GM12801 (cell line): ENCODE data around the gene UFSP2.

Source experiments
- CTCF ChIP-seq: IDR thresholded peaks from one replicate; pipeline ENCODE4 v1.5.1; 2011; ENCODE audit warnings: control low read depth; ENCODE audit not compliant: insufficient read length; ENCODE audit errors: extremely low read depth

UFSP2 gene

DNA sequence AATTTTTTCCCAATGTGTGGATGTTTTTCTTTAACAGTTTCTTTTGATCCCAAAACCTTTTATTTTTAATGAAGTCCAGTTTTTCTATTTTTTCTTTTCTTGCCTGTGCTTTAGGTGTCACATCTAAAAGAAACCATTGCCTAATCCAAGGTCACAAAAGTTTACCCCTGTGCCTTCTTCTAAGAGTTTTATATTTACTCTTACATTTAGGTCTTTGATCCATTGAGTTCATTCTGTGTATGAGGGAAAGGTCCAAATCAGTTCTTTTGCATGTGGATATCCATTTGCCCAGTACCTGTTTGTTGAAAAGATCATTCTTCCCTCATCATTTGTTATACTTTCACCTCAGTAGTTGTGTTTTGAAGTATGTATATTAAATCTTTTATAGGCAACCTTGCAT is 43.0 kb downstream of the UFSP2 start:
- TF ChIP-seq CTCF = no peak

GRCh38 chr4:185381288-185382196 is 44.2 kb downstream of the UFSP2 start:
- no peak for TF ChIP-seq CTCF

DNA sequence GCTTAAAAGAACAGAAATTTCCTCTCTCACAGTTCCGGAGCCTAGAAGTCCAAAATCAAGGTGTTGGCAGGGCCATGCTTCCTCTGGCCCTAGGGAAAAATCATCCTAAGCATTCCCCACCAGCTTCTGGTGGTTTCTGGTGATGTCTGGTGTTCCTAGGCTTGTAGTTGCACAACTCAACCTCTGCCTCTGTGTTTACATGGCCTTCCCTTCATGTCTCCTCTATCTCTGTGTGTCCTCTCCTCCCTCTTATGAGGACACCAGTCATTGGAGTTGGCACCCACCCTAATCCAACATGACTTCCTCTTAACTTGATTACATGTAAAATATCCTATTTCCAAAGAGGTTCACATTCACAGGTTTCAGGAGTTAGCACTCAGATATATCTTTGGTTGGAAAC is 45.4 kb downstream of the UFSP2 start:
- no peak for TF ChIP-seq CTCF

- TF ChIP-seq CTCF = no peak
Measured at GRCh38 chr4:185379326-185380295, 46.2 kb downstream of the UFSP2 start.

- TF ChIP-seq CTCF = no peak
Measured at GRCh38 chr4:185378264-185378663, 47.5 kb downstream of the UFSP2 start.

DNA sequence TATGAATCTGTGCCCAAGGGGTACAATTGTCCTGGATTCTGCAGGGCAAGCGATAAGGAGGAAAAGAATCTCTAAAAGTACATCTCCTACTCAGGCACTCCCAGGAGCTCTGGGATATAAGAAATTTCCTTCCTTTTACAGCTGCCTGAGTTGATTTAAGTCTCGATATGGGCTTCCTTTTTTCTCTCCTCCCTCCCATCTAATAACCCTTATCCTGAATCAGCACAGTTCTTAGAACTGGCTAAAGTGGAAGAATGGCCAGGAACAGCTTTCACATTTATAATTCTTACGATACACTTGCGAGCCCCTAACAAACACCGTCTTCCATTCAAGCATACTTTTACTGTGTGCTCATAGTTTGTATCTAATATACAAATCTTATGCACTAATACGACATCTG is 51.2 kb downstream of the UFSP2 start:
- TF ChIP-seq CTCF = no peak

DNA sequence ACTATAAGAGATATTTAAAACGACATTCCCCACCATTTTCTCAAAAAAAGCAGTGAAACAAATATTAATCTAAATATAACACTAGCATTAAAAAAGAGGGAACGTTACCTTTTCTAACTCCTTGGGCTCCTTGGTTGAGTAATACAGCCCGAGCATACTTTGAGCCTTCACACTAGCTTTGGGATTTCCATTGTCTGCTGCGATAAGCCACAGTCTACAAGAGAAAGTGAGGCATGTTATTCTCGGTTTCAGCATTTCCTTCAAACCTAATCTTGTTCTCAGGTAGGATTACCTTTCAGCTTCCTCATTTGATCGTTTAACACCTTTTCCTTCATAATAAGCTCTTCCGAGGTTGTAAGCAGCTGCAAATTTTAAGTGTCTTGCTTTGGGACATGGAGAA is 51.7 kb downstream of the UFSP2 start:
- TF ChIP-seq CTCF = no peak
